ENCODE data around the gene SUN1. TPM values are rescaled to one million over a fixed set of nuclear protein-coding genes. Genes with fewer than 3 reads are reported as not detected.

SUN1 gene
- total and polyA plus RNA-seq, 9 of the 15 experiments (the other 6 are each of a cell fraction or from before 2014, with no cell fraction given): 36.8 to 132 (median 62.3) TPM

DNA sequence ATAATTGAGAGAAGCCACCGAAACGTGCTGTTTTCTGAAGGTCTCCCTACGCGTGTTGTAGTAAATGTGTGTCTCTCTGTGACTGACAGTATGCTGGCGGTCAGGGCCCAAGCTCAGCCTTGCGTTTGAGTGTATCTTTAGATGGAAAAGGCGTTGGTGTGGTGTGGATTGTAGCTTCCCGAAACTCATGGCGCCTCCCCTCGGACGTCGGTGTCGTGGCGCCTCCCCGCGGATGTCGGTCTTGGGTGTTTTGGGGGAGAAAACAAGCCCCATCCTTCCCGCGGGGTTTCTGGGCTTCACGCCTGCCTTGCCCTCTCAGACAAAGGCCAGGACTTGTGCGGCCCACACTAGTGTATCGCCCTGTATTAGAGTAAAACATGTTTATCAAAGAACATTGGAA is 12.8 kb downstream of the SUN1 start:
- no peak overlapping the region for H3K4me3 ChIP-seq
- intact Hi-C loops (cut with micrococcal nuclease) (no loop called here), in situ Hi-C loops (cut with MboI) (no loop called here)
- FAIRE-seq (no peak), ATAC-seq (no peak), DNase-seq (ENCODE audit: extremely low read depth in 1 of 4, low spot score in 3 of 4) (no peak)
- ChIA-PET CTCF (ENCODE audit: low intra/inter-chr PET ratio) (no interaction called here), POLR2A (interaction anchor here (0.8 kb wide), 1 partner anchor 16 kb away, joined by 3 read pairs; no protein-coding TSS in a partner anchor)
- H3K27ac ChIP-seq (ENCODE audit: extremely low read depth, low read depth, low read length): no peak overlapping the region
- peaks cover 5% of the 10 kb centered on the region; the same call in 1 of the 3 replicates for H3K79me2 ChIP-seq (ENCODE audit: control insufficient read depth, insufficient read depth, low read length)
- no peak overlapping the region for H3K9ac ChIP-seq (ENCODE audit: insufficient read depth in 1 of 2, low read depth in 2 of 2, low read length in 2 of 2)
- H3K9me3 ChIP-seq (replicated peaks; ENCODE audit: control insufficient read depth, insufficient read depth, low read depth, low read length): peaks cover 3% of the 10 kb centered on the region
- no peak overlapping the region for H3K4me2 ChIP-seq (ENCODE audit: insufficient read depth, low read length)
- peaks cover 0 to 9% of the 10 kb centered on the region in 2 experiments; a peak in 1 of 5 replicates for H3K4me1 ChIP-seq (replicated peaks in 1 of 2; ENCODE audit: control insufficient read depth in 2 of 2, insufficient read depth in 2 of 2, low read length in 2 of 2)
- no peaks in the 10 kb centered on the region for H3K27me3 ChIP-seq (ENCODE audit: control insufficient read depth in 2 of 2, insufficient read depth in 2 of 2, low read length in 2 of 2)
- no peak for TF ChIP-seq YY1 (IDR thresholded peaks at IDR 0.05; ENCODE audit: borderline replicate concordance in 1 of 3, control insufficient read depth in 1 of 3, extremely low read depth in 1 of 3, insufficient read depth in 3 of 3, insufficient read length in 1 of 3, insufficient replicate concordance in 2 of 3, low read depth in 1 of 3, low read length in 2 of 3)
- TF ChIP-seq, protein P1, sequence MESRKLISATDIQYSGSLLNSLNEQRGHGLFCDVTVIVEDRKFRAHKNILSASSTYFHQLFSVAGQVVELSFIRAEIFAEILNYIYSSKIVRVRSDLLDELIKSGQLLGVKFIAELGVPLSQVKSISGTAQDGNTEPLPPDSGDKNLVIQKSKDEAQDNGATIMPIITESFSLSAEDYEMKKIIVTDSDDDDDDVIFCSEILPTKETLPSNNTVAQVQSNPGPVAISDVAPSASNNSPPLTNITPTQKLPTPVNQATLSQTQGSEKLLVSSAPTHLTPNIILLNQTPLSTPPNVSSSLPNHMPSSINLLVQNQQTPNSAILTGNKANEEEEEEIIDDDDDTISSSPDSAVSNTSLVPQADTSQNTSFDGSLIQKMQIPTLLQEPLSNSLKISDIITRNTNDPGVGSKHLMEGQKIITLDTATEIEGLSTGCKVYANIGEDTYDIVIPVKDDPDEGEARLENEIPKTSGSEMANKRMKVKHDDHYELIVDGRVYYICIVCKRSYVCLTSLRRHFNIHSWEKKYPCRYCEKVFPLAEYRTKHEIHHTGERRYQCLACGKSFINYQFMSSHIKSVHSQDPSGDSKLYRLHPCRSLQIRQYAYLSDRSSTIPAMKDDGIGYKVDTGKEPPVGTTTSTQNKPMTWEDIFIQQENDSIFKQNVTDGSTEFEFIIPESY (CRISPR knock-in tag; IDR thresholded peaks at IDR 0.05): peak; percentile 75
- no peaks in the 10 kb centered on the region for H4K20me1 ChIP-seq (replicated peaks; ENCODE audit: control insufficient read depth, insufficient read depth, low read length)
- H3K36me3 ChIP-seq (ENCODE audit: control insufficient read depth, insufficient read depth, low read length): peaks cover 68% of the 10 kb centered on the region; the same call in 2 of the 3 replicates
- H2AFZ ChIP-seq (ENCODE audit: low read depth, low read length): no peak overlapping the region
- no TSS peak for BruUV-seq (replicated peaks)
- WGBS (ENCODE audit: insufficient coverage, low coverage, missing lambda C conversion rate): 94% methylated on average over 22 of the region's 22 CpGs
- no peaks in the 10 kb centered on the region for H3K9me1 ChIP-seq (ENCODE audit: control insufficient read depth, insufficient read depth, low read length)
